CD4-positive, CD25-positive, alpha-beta regulatory T cell (primary cell): ENCODE results near the gene GLS. TPM values are rescaled to one million over a fixed set of nuclear protein-coding genes. Genes with fewer than 3 reads are reported as not detected.
"Not testable (repeated sequence)": the region's sequence is repeated elsewhere in the genome, so short reads cannot be mapped to it uniquely, and the experiment has no call there.

Experiments used
- ATAC-seq, 2 donors: fragments of 150-1000 bp; cut with Tn5 transposase; one replicate each; pipeline ENCODE4 v1.10.0; 2021; ENCODE audit warnings: low read depth in 2 of 2, moderate number of reproducible peaks in 2 of 2, moderate library complexity in 1 of 2
- DNase-seq, 3 donors: peaks; one replicate each; pipeline versions ENCODE4 v3.0.0 to v3.0.0-alpha.2; 2012 to 2022; ENCODE audit warnings: mixed read lengths in 1 of 3
- H3K27ac ChIP-seq: one replicate; pipeline ENCODE4 v1.7.0; 2013; ENCODE audit warnings: mild to moderate bottlenecking, low read length; ENCODE audit not compliant: insufficient read depth, poor library complexity, severe bottlenecking
- H3K27me3 ChIP-seq: one replicate; pipeline ENCODE4 v1.7.0; 2013; ENCODE audit warnings: low read length; ENCODE audit not compliant: control insufficient read depth, insufficient read depth
- H3K36me3 ChIP-seq: one replicate; pipeline ENCODE4 v1.7.0; 2013; ENCODE audit warnings: mild to moderate bottlenecking, low read length, moderate library complexity; ENCODE audit not compliant: control insufficient read depth, insufficient read depth
- H3K4me1 ChIP-seq: 2 replicates; pipeline ENCODE4 v1.7.0; 2013; ENCODE audit warnings: mild to moderate bottlenecking, low read length; ENCODE audit not compliant: insufficient read depth, control insufficient read depth, poor library complexity, severe bottlenecking
- H3K4me3 ChIP-seq: one replicate; pipeline ENCODE4 v1.7.0; 2013; ENCODE audit warnings: low read depth, mild to moderate bottlenecking, low read length, moderate library complexity
- H3K9me3 ChIP-seq, 2 experiments: 1 replicate in 1 of 2; 2 replicates in 1 of 2; pipeline ENCODE4 v1.7.0; 2013; ENCODE audit warnings: low read length in 2 of 2, mild to moderate bottlenecking in 1 of 2, moderate library complexity in 1 of 2; ENCODE audit not compliant: control insufficient read depth in 2 of 2
- H3K27ac Mint-ChIP-seq, 3 donors: one replicate each; pipeline ENCODE4 v1.8.0; 2020 to 2022; ENCODE audit warnings: mild to moderate bottlenecking in 3 of 3, mixed read lengths in 3 of 3, moderate library complexity in 2 of 3
- H3K27me3 Mint-ChIP-seq: one replicate; pipeline ENCODE4 v1.8.0; 2022; ENCODE audit warnings: mild to moderate bottlenecking, mixed read lengths
- H3K36me3 Mint-ChIP-seq: one replicate; pipeline ENCODE4 v1.8.0; 2020; ENCODE audit warnings: mixed read lengths
- H3K4me1 Mint-ChIP-seq, 4 donors: one replicate each; pipeline ENCODE4 v1.8.0; 2020 to 2022; ENCODE audit warnings: mixed read lengths in 4 of 4, mild to moderate bottlenecking in 1 of 4
- H3K4me3 Mint-ChIP-seq, 4 donors: one replicate each; pipeline ENCODE4 v1.8.0; 2020 to 2022; ENCODE audit warnings: mild to moderate bottlenecking in 4 of 4, mixed read lengths in 4 of 4, moderate library complexity in 3 of 4
- H3K9me3 Mint-ChIP-seq, 7 donors: one replicate each; pipeline ENCODE4 v1.8.0; 2020 to 2022; ENCODE audit warnings: mixed read lengths in 7 of 7, mild to moderate bottlenecking in 3 of 7, moderate library complexity in 2 of 7
- polyA plus RNA-seq, 4 donors: library from polyadenylated mRNA; unstranded; fragments of 300-500 nt; fragmentation: Illumina TruSeq; gene quantifications; one replicate each; pipeline ENCODE4 v1.2.3, GENCODE V29; 2021
- total RNA-seq: library from RNA; stranded (reverse); gene quantifications from one replicate; pipeline ENCODE4 v1.2.3, GENCODE V29; 2022

The GLS gene
- total and polyA plus RNA-seq, 5 donors from 2014 or later = 38.7 to 301 (median 44.1) TPM

GRCh38 chr2:190849774-190850173 lies 30.8 kb upstream of the GLS start:
- Mint-ChIP-seq H3K9me3 (no peaks in the 10 kb centered on the region), H3K4me1 (peaks cover 0 to 2% (median 0%) of the 10 kb centered on the region in 4 donors), H3K36me3 (no peaks in the 10 kb centered on the region), H3K27ac (no peak overlapping the region), H3K4me3 (no peak overlapping the region), H3K27me3 (no peaks in the 10 kb centered on the region)
- Histone ChIP-seq H3K27ac (no peak overlapping the region), H3K9me3 (no peaks in the 10 kb centered on the region), H3K4me1 (peaks cover 2% of the 10 kb centered on the region), H3K4me3 (no peak overlapping the region), H3K27me3 (no peaks in the 10 kb centered on the region), H3K36me3 (no peaks in the 10 kb centered on the region)
- ATAC-seq (no peak), DNase-seq (no peak)

GRCh38 chr2:190853022-190853421 lies 27.6 kb upstream of the GLS start:
- not testable (repeated sequence) for H3K36me3 Mint-ChIP-seq, H3K9me3 ChIP-seq, H3K4me1 Mint-ChIP-seq, DNase-seq, H3K27ac ChIP-seq, H3K4me3 ChIP-seq, ATAC-seq, H3K27me3 Mint-ChIP-seq, H3K9me3 Mint-ChIP-seq, H3K36me3 ChIP-seq, H3K27me3 ChIP-seq, H3K27ac Mint-ChIP-seq, H3K4me3 Mint-ChIP-seq, H3K4me1 ChIP-seq

GRCh38 chr2:190853531-190854383 lies 26.9 kb upstream of the GLS start:
- ATAC-seq (no peak), DNase-seq (no peak)
- Histone ChIP-seq H3K9me3 (no peaks in the 10 kb centered on the region), H3K4me1 (peaks cover 2% of the 10 kb centered on the region), H3K27me3 (no peaks in the 10 kb centered on the region), H3K4me3 (no peak overlapping the region), H3K36me3 (no peaks in the 10 kb centered on the region), H3K27ac (no peak overlapping the region)
- Mint-ChIP-seq H3K4me3 (no peak overlapping the region), H3K9me3 (no peaks in the 10 kb centered on the region), H3K27ac (no peak overlapping the region), H3K36me3 (no peaks in the 10 kb centered on the region), H3K27me3 (no peaks in the 10 kb centered on the region), H3K4me1 (peaks cover 0 to 2% (median 0%) of the 10 kb centered on the region in 4 donors)

- no peak overlapping the region for H3K4me3 Mint-ChIP-seq
- ATAC-seq (no peak), DNase-seq (no peak)
- Histone ChIP-seq H3K4me3 (no peak overlapping the region), H3K9me3 (no peaks in the 10 kb centered on the region), H3K27me3 (no peaks in the 10 kb centered on the region), H3K4me1 (peaks cover 2% of the 10 kb centered on the region), H3K36me3 (no peaks in the 10 kb centered on the region), H3K27ac (no peak overlapping the region)
- no peaks in the 10 kb centered on the region for H3K36me3 Mint-ChIP-seq
- peaks cover 0 to 2% (median 0%) of the 10 kb centered on the region in 4 donors for H3K4me1 Mint-ChIP-seq
- H3K27ac Mint-ChIP-seq = no peak overlapping the region
- no peaks in the 10 kb centered on the region for H3K9me3 Mint-ChIP-seq
- no peaks in the 10 kb centered on the region for H3K27me3 Mint-ChIP-seq
Observed at GRCh38 chr2:190854726-190855125, 25.9 kb upstream of the GLS start.

- Histone ChIP-seq H3K4me1 (peaks cover 2% of the 10 kb centered on the region), H3K27ac (no peak overlapping the region), H3K27me3 (no peaks in the 10 kb centered on the region), H3K36me3 (no peaks in the 10 kb centered on the region), H3K9me3 (no peaks in the 10 kb centered on the region), H3K4me3 (no peak overlapping the region)
- no peak overlapping the region for H3K27ac Mint-ChIP-seq
- H3K36me3 Mint-ChIP-seq = peaks cover 2% of the 10 kb centered on the region
- H3K4me1 Mint-ChIP-seq = peaks cover 0 to 2% (median 0%) of the 10 kb centered on the region in 4 donors
- ATAC-seq (no peak), DNase-seq (no peak)
- H3K4me3 Mint-ChIP-seq = no peak overlapping the region
- no peaks in the 10 kb centered on the region for H3K27me3 Mint-ChIP-seq
- peaks cover 0 to 1% (median 0%) of the 10 kb centered on the region in 7 donors for H3K9me3 Mint-ChIP-seq
Observed at GRCh38 chr2:190855245-190855644, 25.4 kb upstream of the GLS start.

- Histone ChIP-seq H3K36me3 (no peaks in the 10 kb centered on the region), H3K27ac (no peak overlapping the region), H3K4me3 (no peak overlapping the region), H3K9me3 (no peaks in the 10 kb centered on the region), H3K27me3 (no peaks in the 10 kb centered on the region), H3K4me1 (no peaks in the 10 kb centered on the region)
- Mint-ChIP-seq H3K27me3 (no peaks in the 10 kb centered on the region), H3K27ac (no peak overlapping the region), H3K36me3 (peaks cover 9% of the 10 kb centered on the region), H3K4me3 (no peak overlapping the region), H3K4me1 (no peaks in the 10 kb centered on the region), H3K9me3 (peaks cover 0 to 1% (median 0%) of the 10 kb centered on the region in 7 donors)
- no peak for DNase-seq
- ATAC-seq = no peak
Observed at GRCh38 chr2:190856985-190857384, 23.6 kb upstream of the GLS start.

GRCh38 chr2:190858817-190859216 lies 21.8 kb upstream of the GLS start:
- H3K27ac Mint-ChIP-seq = no peak overlapping the region
- no peak for ATAC-seq

More at GRCh38 chr2:190858817-190859216, 21.8 kb upstream of the GLS start:
- H3K27me3 Mint-ChIP-seq = no peaks in the 10 kb centered on the region
- H3K4me3 ChIP-seq = no peak overlapping the region
- H3K36me3 Mint-ChIP-seq = peaks cover 11% of the 10 kb centered on the region
- peaks cover 0 to 1% (median 0%) of the 10 kb centered on the region in 7 donors for H3K9me3 Mint-ChIP-seq
- no peaks in the 10 kb centered on the region for H3K36me3 ChIP-seq
- H3K27ac ChIP-seq = no peak overlapping the region
- no peak for DNase-seq
- H3K27me3 ChIP-seq = no peaks in the 10 kb centered on the region
- H3K4me3 Mint-ChIP-seq = no peak overlapping the region
- peaks cover 4 to 16% (median 15%) of the 10 kb centered on the region in 4 donors for H3K4me1 Mint-ChIP-seq
- H3K4me1 ChIP-seq = peaks cover 6% of the 10 kb centered on the region
- no peaks in the 10 kb centered on the region for H3K9me3 ChIP-seq
